Gastroesophageal sphincter (tissue), 4 donors: ENCODE data around the gene IZUMO3. TPM values are rescaled to one million over a fixed set of nuclear protein-coding genes. Genes with fewer than 3 reads are reported as not detected.

Experiments used
- ATAC-seq: fragments of 150-250 bp; one replicate; pipeline ENCODE4 v1.9.1; 2016; ENCODE audit warnings: mild to moderate bottlenecking, moderate library complexity
- H3K27ac ChIP-seq, 4 donors: fragments of 200-600 bp; sonication (generic) in 3 of 4; 1 replicate in 3 of 4; 2 replicates in 1 of 4; pipeline ENCODE4 v1.5.1; 2016 to 2019
- H3K27me3 ChIP-seq: fragments of 200-600 bp; sonication (generic); one replicate; pipeline ENCODE4 v1.5.1; 2019
- H3K36me3 ChIP-seq, 2 donors: fragments of 200-600 bp; sonication (generic); one replicate each; pipeline ENCODE4 v1.5.1; 2019; ENCODE audit warnings: control low read depth in 1 of 2
- H3K4me1 ChIP-seq, 3 donors: fragments of 200-600 bp; sonication (generic); 1 replicate in 2 of 3; 2 replicates in 1 of 3; pipeline ENCODE4 v1.5.1; 2016 to 2019; ENCODE audit warnings: control low read depth in 2 of 3
- H3K4me3 ChIP-seq, 2 donors: fragments of 200-600 bp; sonication (generic); one replicate each; pipeline ENCODE4 v1.5.1; 2019; ENCODE audit warnings: mild to moderate bottlenecking in 1 of 2, moderate library complexity in 1 of 2
- H3K9me3 ChIP-seq, 3 donors: fragments of 200-600 bp; sonication (generic); one replicate each; pipeline ENCODE4 v1.5.1; 2017 to 2019; ENCODE audit warnings: control low read depth in 2 of 3
- CTCF ChIP-seq, 4 experiments: fragments of 200-600 bp in 2 of 4; fragments of 450-650 bp in 2 of 4; sonication (generic) in 1 of 4; IDR thresholded peaks; one replicate each; pipeline ENCODE4 v1.5.1; 2017 to 2019; ENCODE audit warnings: antibody characterized with exemption in 4 of 4, mild to moderate bottlenecking in 2 of 4, moderate library complexity in 2 of 4
- EP300 ChIP-seq: sonication (generic); formaldehyde crosslinking; IDR thresholded peaks from one replicate; pipeline ENCODE4 v1.6.1; 2017; ENCODE audit warnings: antibody characterized with exemption, mild to moderate bottlenecking
- POLR2A ChIP-seq, 2 donors: fragments of 450-650 bp; IDR thresholded peaks; one replicate each; pipeline ENCODE4 v1.6.1; 2017; ENCODE audit warnings: antibody characterized with exemption in 2 of 2, mild to moderate bottlenecking in 2 of 2, moderate library complexity in 1 of 2
- POLR2AphosphoS5 ChIP-seq: sonication (generic); formaldehyde crosslinking; IDR thresholded peaks from one replicate; pipeline ENCODE4 v1.6.1; 2017; ENCODE audit warnings: antibody characterized with exemption
- WGBS, 2 donors: methylation state at CpG; one replicate each; pipeline ENCODE4 v1.1.5; 2018; ENCODE audit warnings: low coverage in 1 of 2; 5-methylcytosine and 5-hydroxymethylcytosine counted together
- total RNA-seq, 4 donors: library from RNA; depleted of rRNA; stranded (reverse); fragments of >200 nt; gene quantifications; one replicate each; pipeline ENCODE4 v1.1.0, GENCODE V29; 2016

The IZUMO3 gene
- not detected for total RNA-seq

GRCh38 chr9:24545847-24546522, at the start of gene IZUMO3:
Gene IZUMO3 (minus strand): TSS chr9:24545897. CDS start chr9:24545649, 248 bp downstream.
- Histone ChIP-seq H3K9me3 (no peaks in the 10 kb centered on the region), H3K4me1 (no peaks in the 10 kb centered on the region), H3K27ac (no peak within 1 kb of the TSS), H3K4me3 (no peak within 1 kb of the TSS), H3K27me3 (no peaks in the 10 kb centered on the region), H3K36me3 (no peaks in the 10 kb centered on the region)
- 75 to 95% methylated on average over 2 to 3 of the region's 3 CpGs for WGBS, 2 donors
- TF ChIP-seq EP300 = no peak
- no peak for TF ChIP-seq POLR2AphosphoS5
- TF ChIP-seq CTCF (IDR thresholded peaks at IDR 0.05) = no peak
- TF ChIP-seq POLR2A (IDR thresholded peaks at IDR 0.05) = no peak
- ATAC-seq = no peak

- TF ChIP-seq POLR2AphosphoS5 (no peak), CTCF (IDR thresholded peaks at IDR 0.05) (no peak), EP300 (no peak), POLR2A (IDR thresholded peaks at IDR 0.05) (no peak)
- Histone ChIP-seq H3K4me3 (no peak overlapping the region), H3K4me1 (no peaks in the 10 kb centered on the region), H3K27me3 (no peaks in the 10 kb centered on the region), H3K9me3 (no peaks in the 10 kb centered on the region), H3K27ac (no peak overlapping the region), H3K36me3 (no peaks in the 10 kb centered on the region)
- 78 to 89% methylated on average over 8 of the region's 8 CpGs for WGBS, 2 donors
- ATAC-seq = no peak
These were observed 48.6 kb upstream of the IZUMO3 start for GRCh38 chr9:24594234-24594850.

GRCh38 chr9:24590432-24590831, 44.7 kb upstream of the IZUMO3 start:
- Histone ChIP-seq H3K4me1 (no peaks in the 10 kb centered on the region), H3K27me3 (no peaks in the 10 kb centered on the region), H3K9me3 (peaks cover 0 to 10% (median 0%) of the 10 kb centered on the region in 3 donors), H3K36me3 (no peaks in the 10 kb centered on the region), H3K27ac (no peak overlapping the region), H3K4me3 (no peak overlapping the region)
- no peak for TF ChIP-seq EP300
- no peak for TF ChIP-seq CTCF (IDR thresholded peaks at IDR 0.05)
- TF ChIP-seq POLR2A (IDR thresholded peaks at IDR 0.05) = no peak
- TF ChIP-seq POLR2AphosphoS5 = no peak
- WGBS, 2 donors = 50 to 92% methylated on average over 1 of the region's 1 CpG
- no peak for ATAC-seq

GRCh38 chr9:24587883-24588282, 42.2 kb upstream of the IZUMO3 start:
- TF ChIP-seq POLR2A (IDR thresholded peaks at IDR 0.05) (no peak), CTCF (IDR thresholded peaks at IDR 0.05) (no peak), EP300 (no peak), POLR2AphosphoS5 (no peak)
- ATAC-seq = no peak
- WGBS, 2 donors = 55 to 81% methylated on average over 2 of the region's 2 CpGs

More at GRCh38 chr9:24587883-24588282, 42.2 kb upstream of the IZUMO3 start:
- no peaks in the 10 kb centered on the region for H3K27me3 ChIP-seq
- peaks cover 0 to 15% (median 0%) of the 10 kb centered on the region in 3 donors for H3K9me3 ChIP-seq
- H3K4me1 ChIP-seq = no peaks in the 10 kb centered on the region
- no peak overlapping the region for H3K4me3 ChIP-seq
- H3K36me3 ChIP-seq = no peaks in the 10 kb centered on the region
- H3K27ac ChIP-seq = no peak overlapping the region
